AG04450 (cell line): Measurements from ENCODE around the gene OR10P1. TPM values are rescaled to one million over a fixed set of nuclear protein-coding genes. Genes with fewer than 3 reads are reported as not detected.

Source experiments
- CTCF ChIA-PET: fragments of 300-600, 350-600 bp; formaldehyde crosslinking; extraction: SDS; loops from one replicate; lab custom pipeline; 2022; ENCODE audit warnings: antibody characterized with exemption, inconsistent platforms; lab: Charles Lee
- POLR2A ChIA-PET: fragments of 350-600 bp; formaldehyde crosslinking; extraction: SDS; loops from one replicate; lab custom pipeline; 2021; ENCODE audit warnings: antibody characterized with exemption, inconsistent platforms; lab: Yijun Ruan, JAX
- DNase-seq: peaks from one replicate; pipeline ENCODE4 v3.0.0-alpha.2; 2011; ENCODE audit warnings: low read depth, low spot score
- H3K27ac ChIP-seq: one replicate; pipeline ENCODE4 v1.5.1; 2012; ENCODE audit warnings: low read depth, low read length, control low read depth
- H3K27me3 ChIP-seq: one replicate; pipeline ENCODE4 v1.6.0; 2012; ENCODE audit warnings: low read length; ENCODE audit not compliant: control insufficient read depth, insufficient read depth
- H3K4me3 ChIP-seq: 2 replicates; pipeline ENCODE4 v1.5.1; 2011; ENCODE audit warnings: mild to moderate bottlenecking, low read depth, low read length, control low read depth
- H3K9me3 ChIP-seq: 2 replicates; pipeline ENCODE4 v1.5.1; 2012; ENCODE audit warnings: low read length; ENCODE audit not compliant: control insufficient read depth, insufficient read depth
- polyA plus RNA-seq: library from polyadenylated mRNA; depleted of rRNA; stranded (reverse); fragments of >200 nt; gene quantifications from 2 replicates; pipeline ENCODE4 v1.2.3, GENCODE V29; 2011
- TF ChIP-seq, protein P1 (sequence below): IDR thresholded peaks from 2 replicates; pipeline ENCODE4 v1.5.1; 2011; ENCODE audit warnings: low read depth, low read length, control low read depth, inconsistent platforms

OR10P1 gene
- polyA plus RNA-seq, 1 experiment = not detected

DNA sequence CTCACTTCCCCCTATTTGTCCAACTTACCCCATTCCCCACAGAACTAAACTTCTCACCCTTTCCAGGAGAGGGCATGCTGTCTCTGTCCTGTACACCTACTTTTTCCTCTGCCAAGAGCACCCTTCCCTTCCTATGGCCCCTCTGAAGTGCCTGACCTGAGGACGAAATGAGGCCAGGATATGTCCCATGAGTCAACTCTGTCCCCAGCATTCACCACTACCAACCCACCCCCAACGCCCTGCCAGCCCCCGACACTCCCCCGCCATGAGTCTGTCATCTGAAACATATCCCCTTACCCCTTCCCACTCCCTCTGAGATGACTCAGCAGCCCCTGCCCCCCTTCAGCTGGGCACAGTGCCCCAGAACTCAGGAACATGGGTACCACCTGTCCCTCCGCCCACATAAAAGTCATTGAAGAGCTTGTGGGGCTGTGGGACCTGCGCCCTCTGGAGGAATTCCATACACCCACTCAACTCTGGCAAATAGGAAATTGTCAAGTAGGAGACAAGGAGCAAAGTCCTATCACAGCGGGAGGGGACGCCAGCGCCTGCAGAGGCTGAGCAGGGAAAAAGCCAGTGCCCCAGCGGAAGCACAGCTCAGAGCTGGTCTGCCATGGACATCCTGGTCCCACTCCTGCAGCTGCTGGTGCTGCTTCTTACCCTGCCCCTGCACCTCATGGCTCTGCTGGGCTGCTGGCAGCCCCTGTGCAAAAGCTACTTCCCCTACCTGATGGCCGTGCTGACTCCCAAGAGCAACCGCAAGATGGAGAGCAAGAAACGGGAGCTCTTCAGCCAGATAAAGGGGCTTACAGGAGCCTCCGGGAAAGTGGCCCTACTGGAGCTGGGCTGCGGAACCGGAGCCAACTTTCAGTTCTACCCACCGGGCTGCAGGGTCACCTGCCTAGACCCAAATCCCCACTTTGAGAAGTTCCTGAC is 44.7 kb downstream of the OR10P1 start:
- no peak for DNase-seq
- TF ChIP-seq, protein P1, sequence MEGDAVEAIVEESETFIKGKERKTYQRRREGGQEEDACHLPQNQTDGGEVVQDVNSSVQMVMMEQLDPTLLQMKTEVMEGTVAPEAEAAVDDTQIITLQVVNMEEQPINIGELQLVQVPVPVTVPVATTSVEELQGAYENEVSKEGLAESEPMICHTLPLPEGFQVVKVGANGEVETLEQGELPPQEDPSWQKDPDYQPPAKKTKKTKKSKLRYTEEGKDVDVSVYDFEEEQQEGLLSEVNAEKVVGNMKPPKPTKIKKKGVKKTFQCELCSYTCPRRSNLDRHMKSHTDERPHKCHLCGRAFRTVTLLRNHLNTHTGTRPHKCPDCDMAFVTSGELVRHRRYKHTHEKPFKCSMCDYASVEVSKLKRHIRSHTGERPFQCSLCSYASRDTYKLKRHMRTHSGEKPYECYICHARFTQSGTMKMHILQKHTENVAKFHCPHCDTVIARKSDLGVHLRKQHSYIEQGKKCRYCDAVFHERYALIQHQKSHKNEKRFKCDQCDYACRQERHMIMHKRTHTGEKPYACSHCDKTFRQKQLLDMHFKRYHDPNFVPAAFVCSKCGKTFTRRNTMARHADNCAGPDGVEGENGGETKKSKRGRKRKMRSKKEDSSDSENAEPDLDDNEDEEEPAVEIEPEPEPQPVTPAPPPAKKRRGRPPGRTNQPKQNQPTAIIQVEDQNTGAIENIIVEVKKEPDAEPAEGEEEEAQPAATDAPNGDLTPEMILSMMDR = no peak; the same call in none of the 2 replicates
- POLR2A ChIA-PET = no interaction called here
- Histone ChIP-seq H3K27me3 (peaks cover 9% of the 10 kb centered on the region), H3K27ac (no peak overlapping the region), H3K4me3 (peak overlapping the region; percentile 41), H3K9me3 (no peaks in the 10 kb centered on the region)
- CTCF ChIA-PET = interaction anchor here (1.0 to 1.6 kb wide), 4 partner anchors 15 to 56 kb away, joined by 3 to 6 read pairs (median 4); no protein-coding TSS in a partner anchor

GRCh38 chr12:55682087-55682796 is 45.5 kb downstream of the OR10P1 start:
- Histone ChIP-seq H3K27me3 (peaks cover 9% of the 10 kb centered on the region), H3K4me3 (no peak overlapping the region; the same call in 1 of the 2 replicates), H3K9me3 (no peaks in the 10 kb centered on the region), H3K27ac (no peak overlapping the region)
- no peak for DNase-seq
- ChIA-PET CTCF (interaction anchor here (0.7 to 1.6 kb wide), 6 partner anchors 9 to 250 kb away, joined by 3 to 6 read pairs (median 4); no protein-coding TSS in a partner anchor), POLR2A (no interaction called here)
- TF ChIP-seq, protein P1 = no peak

- ChIA-PET CTCF (no interaction called here), POLR2A (no interaction called here)
- H3K4me3 ChIP-seq = no peak overlapping the region
- no peak overlapping the region for H3K27ac ChIP-seq
- DNase-seq = no peak
- no peaks in the 10 kb centered on the region for H3K9me3 ChIP-seq
- peaks cover 9% of the 10 kb centered on the region for H3K27me3 ChIP-seq
- TF ChIP-seq, protein P1 = no peak
These were observed 47.0 kb downstream of the OR10P1 start for GRCh38 chr12:55683676-55684075.

DNA sequence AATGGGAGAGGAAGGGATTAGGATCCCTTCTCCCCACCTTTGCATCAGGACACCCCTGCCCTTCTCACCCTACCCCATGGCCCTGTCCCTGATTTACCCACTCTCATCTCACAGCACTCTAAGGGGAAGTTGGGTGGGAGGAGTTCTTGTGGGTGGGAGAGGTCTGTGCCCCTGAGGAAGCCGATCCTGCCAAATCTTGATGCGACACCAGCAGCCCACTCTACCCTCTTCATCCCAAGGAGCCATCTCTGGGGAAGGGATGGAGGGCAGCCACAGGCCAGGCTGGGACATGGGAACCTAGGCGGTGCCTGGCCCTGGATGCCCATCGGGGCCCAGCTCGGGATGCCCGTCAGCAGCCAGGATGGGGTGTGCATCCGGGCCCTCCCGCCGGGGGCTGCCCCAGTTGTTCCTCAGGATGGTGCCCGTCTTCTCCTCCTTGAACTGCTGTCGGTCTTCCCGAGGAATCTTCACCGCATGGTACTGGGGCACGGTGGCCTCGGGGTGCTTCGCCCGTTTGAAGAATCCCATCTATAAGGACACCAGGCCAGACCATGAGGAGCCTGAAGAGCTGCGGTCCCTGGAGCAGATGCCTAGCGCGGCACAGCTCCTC is 48.2 kb downstream of the OR10P1 start:
- TF ChIP-seq, protein P1 = no peak
- POLR2A ChIA-PET = no interaction called here

More for the DNA sequence above, 48.2 kb downstream of the OR10P1 start:
- no peak for DNase-seq
- Histone ChIP-seq H3K9me3 (no peaks in the 10 kb centered on the region), H3K27ac (no peak overlapping the region), H3K27me3 (peaks cover 9% of the 10 kb centered on the region), H3K4me3 (no peak overlapping the region)
- CTCF ChIA-PET = no interaction called here
